ENCODE measurements around the gene OR10A3.
A peak's percentile ranks its signal among the peaks of the same experiment; 100 is the strongest.

The OR10A3 gene

DNA sequence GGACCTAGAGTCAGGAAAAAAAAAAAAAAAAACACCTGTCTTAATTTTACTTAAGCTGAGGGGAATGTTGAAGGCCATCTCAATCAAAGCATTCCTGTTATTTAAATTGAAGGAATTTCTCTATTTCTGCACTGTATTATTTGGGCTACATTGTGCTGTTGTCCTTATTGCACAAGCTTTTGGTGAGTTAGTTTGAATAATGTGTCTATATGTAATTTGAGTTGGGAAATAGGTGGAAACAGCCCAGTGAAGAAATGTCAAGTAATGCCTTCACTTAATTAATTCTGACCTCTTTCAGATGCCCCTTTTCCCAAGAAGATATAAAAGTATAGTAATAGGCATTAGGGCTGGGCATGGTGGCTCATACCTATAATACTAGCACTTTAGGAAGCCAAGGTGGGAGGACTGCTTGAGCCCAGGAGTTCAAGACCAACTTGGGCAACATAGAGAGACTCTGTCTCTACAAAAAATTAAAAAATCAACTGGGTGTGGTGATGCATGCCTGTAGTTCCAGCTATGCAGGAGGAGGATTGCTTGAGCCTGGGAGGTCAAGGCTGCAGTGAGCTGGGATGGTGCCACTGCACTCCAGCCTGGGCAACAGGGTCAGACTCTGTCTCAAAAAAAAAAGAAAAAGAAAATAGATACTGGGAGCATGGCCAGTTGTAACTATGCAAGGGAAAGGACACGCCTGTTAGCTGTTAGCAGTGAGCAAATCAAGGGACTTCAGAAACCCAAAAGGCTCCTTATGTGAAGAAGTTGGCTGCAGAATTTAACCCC is 45.3 kb downstream of the OR10A3 start:
- H3K27ac ChIP-seq (replicated peaks; ENCODE audit: low read length), result no peak overlapping the region

DNA sequence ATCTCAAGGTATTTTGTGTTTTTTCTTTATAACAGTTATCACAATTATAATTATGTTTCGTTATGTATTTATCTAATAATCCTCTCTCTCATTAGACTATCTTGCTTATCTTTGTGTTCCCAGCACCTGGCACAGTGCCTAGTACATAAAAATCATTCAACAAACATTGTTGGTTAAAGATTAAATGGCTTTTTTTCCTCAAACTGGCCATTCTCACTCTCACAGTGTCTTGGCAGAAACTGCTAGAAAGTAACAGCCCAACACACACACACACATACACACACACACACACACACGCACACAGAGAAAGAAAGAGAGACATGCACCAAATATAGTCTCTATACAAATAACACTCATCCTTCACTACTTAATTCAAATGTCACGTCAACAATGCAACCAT is 47.3 kb downstream of the OR10A3 start:
- no peak overlapping the region for H3K4ac ChIP-seq (ENCODE audit: low read length)
- H2BK5ac ChIP-seq (ENCODE audit: low read length), result no peak overlapping the region
- no peak overlapping the region for H4K8ac ChIP-seq (ENCODE audit: low read depth, low read length)
- H2AFZ ChIP-seq (ENCODE audit: low read length), result peak overlapping the region; percentile 93
- no peak overlapping the region for H2BK120ac ChIP-seq (ENCODE audit: low read depth, low read length)
- H3K27me3 ChIP-seq (ENCODE audit: control insufficient read depth in 3 of 3, insufficient read depth in 3 of 3, low read depth in 1 of 3, low read length in 3 of 3), result no peaks in the 10 kb centered on the region
- no peak overlapping the region for H2BK15ac ChIP-seq (ENCODE audit: low read length)
- H2AK5ac ChIP-seq (ENCODE audit: low read depth, low read length), result no peak overlapping the region
- H3K4me1 ChIP-seq (ENCODE audit: control insufficient read depth in 2 of 2, insufficient read depth in 1 of 2, low read depth in 1 of 2, low read length in 2 of 2), result peaks cover 0 to 14% of the 10 kb centered on the region in 2 donors
- no peak overlapping the region for H3K14ac ChIP-seq (ENCODE audit: low read length)
- no peak overlapping the region for H3K4me3 ChIP-seq (ENCODE audit: low read length in 2 of 2)
- WGBS, 2 donors (ENCODE audit: extremely low coverage in 2 of 2, insufficient read length in 2 of 2, insufficient replicate concordance in 1 of 2), result no CpG with 5 or more reads among the region's 3 CpGs
- H4K91ac ChIP-seq (ENCODE audit: low read depth, low read length, poor library complexity), result no peak overlapping the region
- no peak overlapping the region for H3K18ac ChIP-seq (ENCODE audit: low read length)
- H3K9me3 ChIP-seq (replicated peaks in 1 of 2; ENCODE audit: control insufficient read depth in 2 of 2, insufficient read depth in 1 of 2, low read depth in 1 of 2, low read length in 2 of 2), result peaks cover 0 to 4% of the 10 kb centered on the region in 2 donors
- H3K4me2 ChIP-seq (ENCODE audit: insufficient read depth, low read length, poor library complexity, severe bottlenecking), result no peak overlapping the region
- no peak overlapping the region for H3K27ac ChIP-seq (replicated peaks; ENCODE audit: low read length)
- H3K9ac ChIP-seq (ENCODE audit: low read depth, low read length, poor library complexity), result no peak overlapping the region
- DNase-seq (ENCODE audit: low spot score), result no peak
- no peaks in the 10 kb centered on the region for H3K79me1 ChIP-seq (ENCODE audit: low read depth, low read length)
- H3K36me3 ChIP-seq (replicated peaks in 1 of 2; ENCODE audit: control insufficient read depth in 2 of 2, insufficient read depth in 2 of 2, low read length in 2 of 2), result no peaks in the 10 kb centered on the region
- H3K23ac ChIP-seq (ENCODE audit: low read depth, low read length, poor library complexity), result no peak overlapping the region
- no peak overlapping the region for H2BK12ac ChIP-seq (ENCODE audit: low read length)

More for the DNA sequence above, 45.3 kb downstream of the OR10A3 start:
- Histone ChIP-seq H3K9ac (ENCODE audit: low read depth, low read length, poor library complexity) (no peak overlapping the region), H3K9me3 (replicated peaks in 1 of 2; ENCODE audit: control insufficient read depth in 2 of 2, insufficient read depth in 1 of 2, low read depth in 1 of 2, low read length in 2 of 2) (peaks cover 0 to 9% of the 10 kb centered on the region in 2 donors), H3K79me1 (ENCODE audit: low read depth, low read length) (no peaks in the 10 kb centered on the region), H4K8ac (ENCODE audit: low read depth, low read length) (no peak overlapping the region), H2BK12ac (ENCODE audit: low read length) (no peak overlapping the region), H2AFZ (ENCODE audit: low read length) (no peak overlapping the region), H3K36me3 (replicated peaks in 1 of 2; ENCODE audit: control insufficient read depth in 2 of 2, insufficient read depth in 2 of 2, low read length in 2 of 2) (peaks cover 0 to 4% of the 10 kb centered on the region in 2 donors), H2AK5ac (ENCODE audit: low read depth, low read length) (no peak overlapping the region), H2BK15ac (ENCODE audit: low read length) (no peak overlapping the region), H3K14ac (ENCODE audit: low read length) (no peak overlapping the region), H3K4me3 (ENCODE audit: low read length in 2 of 2) (no peak overlapping the region), H2BK5ac (ENCODE audit: low read length) (no peak overlapping the region), H3K4me2 (ENCODE audit: insufficient read depth, low read length, poor library complexity, severe bottlenecking) (no peak overlapping the region), H3K4ac (ENCODE audit: low read length) (no peak overlapping the region), H4K91ac (ENCODE audit: low read depth, low read length, poor library complexity) (no peak overlapping the region), H3K27me3 (ENCODE audit: control insufficient read depth in 3 of 3, insufficient read depth in 3 of 3, low read depth in 1 of 3, low read length in 3 of 3) (no peaks in the 10 kb centered on the region), H3K4me1 (ENCODE audit: control insufficient read depth in 2 of 2, insufficient read depth in 1 of 2, low read depth in 1 of 2, low read length in 2 of 2) (peaks cover 0 to 7% of the 10 kb centered on the region in 2 donors), H2BK120ac (ENCODE audit: low read depth, low read length) (no peak overlapping the region), H3K18ac (ENCODE audit: low read length) (no peak overlapping the region), H3K23ac (ENCODE audit: low read depth, low read length, poor library complexity) (no peak overlapping the region)
- no CpG with 5 or more reads among the region's 1 CpG for WGBS, 2 donors (ENCODE audit: extremely low coverage in 2 of 2, insufficient read length in 2 of 2, insufficient replicate concordance in 1 of 2)
- no peak for DNase-seq (ENCODE audit: low spot score)

DNA sequence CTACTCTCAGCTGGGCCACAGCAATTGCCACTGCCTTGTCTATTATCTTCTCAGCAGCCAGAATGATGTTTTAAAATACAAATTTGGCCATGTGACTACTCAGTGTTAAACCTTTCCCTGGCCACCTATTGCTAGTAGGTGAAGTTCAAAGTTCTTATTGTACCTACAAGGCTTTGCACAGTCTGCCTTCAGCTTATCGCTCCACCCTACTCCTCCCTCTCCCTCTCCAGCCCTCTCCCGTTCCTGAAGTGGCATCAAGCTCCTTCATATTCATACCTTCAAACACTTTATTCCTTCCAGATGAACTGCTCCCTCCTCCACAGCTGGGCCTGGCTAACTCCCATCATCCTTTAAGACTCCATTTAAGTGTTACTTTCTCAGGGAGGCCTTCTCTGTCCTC is 47.7 kb downstream of the OR10A3 start:
- Histone ChIP-seq H3K4ac (ENCODE audit: low read length) (no peak overlapping the region), H3K4me3 (ENCODE audit: low read length in 2 of 2) (no peak overlapping the region), H2BK15ac (ENCODE audit: low read length) (no peak overlapping the region), H2BK120ac (ENCODE audit: low read depth, low read length) (no peak overlapping the region), H3K27ac (replicated peaks; ENCODE audit: low read length) (no peak overlapping the region), H2BK12ac (ENCODE audit: low read length) (no peak overlapping the region), H4K8ac (ENCODE audit: low read depth, low read length) (no peak overlapping the region), H3K27me3 (ENCODE audit: control insufficient read depth in 3 of 3, insufficient read depth in 3 of 3, low read depth in 1 of 3, low read length in 3 of 3) (no peaks in the 10 kb centered on the region), H3K36me3 (replicated peaks in 1 of 2; ENCODE audit: control insufficient read depth in 2 of 2, insufficient read depth in 2 of 2, low read length in 2 of 2) (no peaks in the 10 kb centered on the region), H2AK5ac (ENCODE audit: low read depth, low read length) (no peak overlapping the region), H3K23ac (ENCODE audit: low read depth, low read length, poor library complexity) (no peak overlapping the region), H3K4me1 (ENCODE audit: control insufficient read depth in 2 of 2, insufficient read depth in 1 of 2, low read depth in 1 of 2, low read length in 2 of 2) (peaks cover 0 to 14% of the 10 kb centered on the region in 2 donors), H2AFZ (ENCODE audit: low read length) (peak overlapping the region; percentile 93), H3K18ac (ENCODE audit: low read length) (no peak overlapping the region), H3K9ac (ENCODE audit: low read depth, low read length, poor library complexity) (no peak overlapping the region), H3K9me3 (replicated peaks in 1 of 2; ENCODE audit: control insufficient read depth in 2 of 2, insufficient read depth in 1 of 2, low read depth in 1 of 2, low read length in 2 of 2) (peaks cover 0 to 3% of the 10 kb centered on the region in 2 donors), H3K4me2 (ENCODE audit: insufficient read depth, low read length, poor library complexity, severe bottlenecking) (no peak overlapping the region), H3K79me1 (ENCODE audit: low read depth, low read length) (no peaks in the 10 kb centered on the region), H3K14ac (ENCODE audit: low read length) (no peak overlapping the region), H4K91ac (ENCODE audit: low read depth, low read length, poor library complexity) (no peak overlapping the region), H2BK5ac (ENCODE audit: low read length) (no peak overlapping the region)
- WGBS, 2 donors (ENCODE audit: extremely low coverage in 2 of 2, insufficient read length in 2 of 2, insufficient replicate concordance in 1 of 2), result no CpG with 5 or more reads among the region's 2 CpGs
- DNase-seq (ENCODE audit: low spot score), result no peak

DNA sequence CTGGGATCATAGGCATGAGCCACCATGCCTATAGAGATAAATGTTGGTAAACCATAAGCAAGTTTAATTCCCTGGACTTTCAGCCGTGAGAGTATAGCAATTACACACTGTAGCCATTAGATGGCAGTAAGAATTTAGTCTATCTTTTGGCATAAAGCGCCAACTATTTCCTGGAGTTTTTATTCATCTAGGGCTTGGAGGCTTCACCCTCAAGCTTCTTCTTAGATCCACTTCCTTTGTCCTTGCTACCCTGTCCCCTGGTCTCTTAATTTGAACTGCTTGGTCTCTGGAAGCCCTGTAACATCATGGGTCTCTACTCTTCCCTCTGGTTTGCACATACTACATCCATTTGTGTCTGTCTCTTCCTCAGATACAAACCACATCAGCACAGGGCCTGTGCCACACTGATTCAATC is 48.7 kb downstream of the OR10A3 start:
- Histone ChIP-seq H2BK15ac (ENCODE audit: low read length) (no peak overlapping the region), H2BK5ac (ENCODE audit: low read length) (no peak overlapping the region), H2AFZ (ENCODE audit: low read length) (peak overlapping the region; percentile 93), H3K27me3 (ENCODE audit: control insufficient read depth in 3 of 3, insufficient read depth in 3 of 3, low read depth in 1 of 3, low read length in 3 of 3) (no peaks in the 10 kb centered on the region), H4K91ac (ENCODE audit: low read depth, low read length, poor library complexity) (no peak overlapping the region), H3K9me3 (replicated peaks in 1 of 2; ENCODE audit: control insufficient read depth in 2 of 2, insufficient read depth in 1 of 2, low read depth in 1 of 2, low read length in 2 of 2) (no peaks in the 10 kb centered on the region), H3K9ac (ENCODE audit: low read depth, low read length, poor library complexity) (no peak overlapping the region), H3K23ac (ENCODE audit: low read depth, low read length, poor library complexity) (no peak overlapping the region), H3K4me2 (ENCODE audit: insufficient read depth, low read length, poor library complexity, severe bottlenecking) (no peak overlapping the region), H2BK120ac (ENCODE audit: low read depth, low read length) (no peak overlapping the region), H2AK5ac (ENCODE audit: low read depth, low read length) (no peak overlapping the region), H4K8ac (ENCODE audit: low read depth, low read length) (no peak overlapping the region), H2BK12ac (ENCODE audit: low read length) (no peak overlapping the region), H3K4ac (ENCODE audit: low read length) (no peak overlapping the region), H3K27ac (replicated peaks; ENCODE audit: low read length) (no peak overlapping the region), H3K4me3 (ENCODE audit: low read length in 2 of 2) (no peak overlapping the region), H3K14ac (ENCODE audit: low read length) (no peak overlapping the region), H3K18ac (ENCODE audit: low read length) (no peak overlapping the region), H3K4me1 (ENCODE audit: control insufficient read depth in 2 of 2, insufficient read depth in 1 of 2, low read depth in 1 of 2, low read length in 2 of 2) (peaks cover 0 to 14% of the 10 kb centered on the region in 2 donors), H3K79me1 (ENCODE audit: low read depth, low read length) (no peaks in the 10 kb centered on the region), H3K36me3 (replicated peaks in 1 of 2; ENCODE audit: control insufficient read depth in 2 of 2, insufficient read depth in 2 of 2, low read length in 2 of 2) (no peaks in the 10 kb centered on the region)
- DNase-seq (ENCODE audit: low spot score), result peak; percentile 35
- WGBS, 2 donors (ENCODE audit: extremely low coverage in 2 of 2, insufficient read length in 2 of 2, insufficient replicate concordance in 1 of 2), result no CpG with 5 or more reads among the region's 2 CpGs

Data from neuronal stem cell (in vitro differentiated cells).